Pons (tissue), 1 donor: ENCODE data around the gene SPATS2L.
A peak's percentile ranks its signal among the peaks of the same experiment; 100 is the strongest.

Experiments used
- DNase-seq: peaks from one replicate; pipeline ENCODE4 v3.0.0-alpha.2; 2016; ENCODE audit warnings: low spot score

The SPATS2L gene

DNA sequence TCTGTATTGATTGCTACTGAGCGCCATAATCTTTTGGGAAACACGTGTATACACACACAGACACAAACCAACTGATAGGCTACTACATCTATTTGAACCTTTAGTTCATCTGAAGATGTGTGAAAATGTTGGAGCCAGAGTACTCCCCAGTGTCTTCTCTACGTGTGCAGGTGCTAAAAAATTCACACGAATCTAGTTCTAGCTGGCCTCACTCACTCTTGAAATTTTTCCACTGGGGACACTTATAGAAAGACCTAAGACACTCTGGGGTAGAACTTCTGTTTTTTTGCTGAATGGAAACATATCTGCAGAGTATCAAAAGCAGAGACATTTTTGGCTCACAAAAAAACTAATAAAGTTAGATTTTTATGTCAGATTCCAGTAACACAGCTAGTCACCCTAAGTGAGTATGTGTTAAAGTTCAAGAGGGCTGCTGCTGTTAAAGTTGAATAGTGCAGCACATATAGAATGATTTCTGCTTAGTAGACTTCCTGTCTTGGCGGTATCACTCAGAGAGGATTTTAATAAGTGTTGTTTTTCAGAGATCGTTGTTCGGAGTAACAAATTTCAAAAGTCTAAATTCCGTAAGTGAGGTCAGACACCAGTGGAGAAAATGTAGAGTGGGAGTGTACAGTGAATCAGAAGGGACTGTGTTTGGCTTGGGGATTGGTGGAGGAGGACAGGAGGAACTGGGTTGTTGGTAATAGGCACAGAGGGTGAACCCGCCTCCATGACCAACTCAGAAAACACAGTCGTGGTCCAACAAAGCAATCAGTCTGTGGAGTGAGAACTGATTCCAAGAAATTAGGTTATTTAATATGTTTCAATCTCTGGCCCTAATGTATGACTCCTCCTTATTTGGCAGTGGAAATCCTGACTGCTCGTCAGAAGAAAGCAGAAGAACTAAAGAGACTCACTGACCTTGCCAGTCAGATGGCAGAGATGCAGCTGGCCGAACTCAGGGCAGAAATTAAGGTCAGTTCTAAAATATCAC is 160.2 kb downstream of the SPATS2L start:
- no peak for DNase-seq

GRCh38 chr2:200467806-200468681 is 161.6 kb downstream of the SPATS2L start:
- DNase-seq, result no peak

DNA sequence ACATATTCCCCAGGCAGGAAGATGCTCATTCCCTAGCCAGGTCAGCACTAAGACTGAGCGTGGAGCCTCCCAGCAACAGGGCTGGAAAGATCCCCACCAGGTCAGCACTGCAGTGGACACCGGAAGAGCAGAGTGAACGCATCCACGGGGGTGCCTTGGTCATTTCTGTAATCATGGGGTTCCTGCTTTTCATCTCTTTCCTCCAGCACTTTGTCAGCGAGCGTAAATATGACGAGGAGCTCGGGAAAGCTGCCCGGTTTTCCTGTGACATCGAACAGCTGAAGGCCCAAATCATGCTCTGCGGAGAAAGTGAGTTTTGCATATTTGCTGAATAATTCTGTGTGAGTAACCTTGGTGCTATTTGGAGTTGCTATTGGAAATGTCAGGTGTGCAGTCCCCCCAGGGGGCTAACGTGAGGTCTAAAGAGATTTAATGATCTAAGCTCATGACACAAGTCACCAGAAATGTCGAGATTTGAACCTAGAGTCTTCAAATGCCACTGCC is 163.3 kb downstream of the SPATS2L start:
- peak; percentile 74 for DNase-seq

DNA sequence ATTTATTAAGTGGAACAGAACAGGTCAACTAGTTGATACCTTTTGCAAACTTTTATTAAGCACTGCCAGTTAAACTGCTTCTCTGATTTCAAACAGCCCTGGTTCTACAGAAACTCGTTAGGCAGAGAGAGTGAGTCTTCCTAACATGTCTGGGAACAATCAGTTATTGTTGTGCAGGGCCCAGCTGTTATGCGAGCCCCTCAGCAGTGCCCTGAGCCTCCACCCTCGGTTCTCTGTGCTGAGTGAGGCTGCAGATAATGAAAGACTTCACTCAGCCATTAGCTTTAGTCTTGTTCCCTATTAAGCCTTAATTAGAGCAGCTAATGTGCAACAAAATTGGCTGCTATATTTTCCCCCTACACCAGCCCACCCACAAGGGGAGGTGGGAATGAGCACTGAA is 163.7 kb downstream of the SPATS2L start:
- peak; percentile 94 for DNase-seq

GRCh38 chr2:200471324-200471848 is 164.9 kb downstream of the SPATS2L start:
- peak; percentile 89 for DNase-seq

DNA sequence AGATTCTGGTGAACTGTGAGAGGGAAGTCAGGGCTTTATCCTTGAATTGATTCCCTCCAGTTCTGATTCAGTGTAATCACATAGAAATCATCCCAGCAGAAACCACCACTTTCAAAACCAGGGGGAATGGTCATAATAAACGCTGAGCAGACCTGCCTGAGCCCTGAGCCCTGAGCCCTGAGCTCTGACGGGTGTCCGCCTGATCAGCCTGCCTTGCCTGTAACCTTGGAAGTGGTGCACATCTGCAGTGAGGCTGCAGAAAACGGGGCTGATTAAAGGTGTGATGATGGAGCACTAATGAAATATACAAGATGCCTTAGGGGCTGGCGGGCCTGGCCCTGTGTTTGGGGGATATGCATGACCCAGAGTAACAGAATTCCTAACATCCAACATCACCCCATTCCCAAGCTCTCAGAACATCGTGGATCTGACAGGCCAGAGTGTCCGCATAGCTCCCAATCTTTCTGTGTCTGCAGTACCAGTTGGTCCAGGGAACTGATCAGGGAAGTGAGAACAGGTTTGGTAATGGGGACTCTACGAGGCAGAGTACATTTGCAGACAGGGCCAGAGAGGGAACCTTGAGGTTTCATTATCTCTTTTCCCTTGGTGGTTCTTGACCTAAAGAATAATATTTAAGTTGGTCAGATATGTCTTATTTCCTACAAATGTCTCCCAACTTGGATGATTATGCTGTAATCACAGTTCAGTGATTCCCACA is 165.6 kb downstream of the SPATS2L start:
- no peak for DNase-seq

DNA sequence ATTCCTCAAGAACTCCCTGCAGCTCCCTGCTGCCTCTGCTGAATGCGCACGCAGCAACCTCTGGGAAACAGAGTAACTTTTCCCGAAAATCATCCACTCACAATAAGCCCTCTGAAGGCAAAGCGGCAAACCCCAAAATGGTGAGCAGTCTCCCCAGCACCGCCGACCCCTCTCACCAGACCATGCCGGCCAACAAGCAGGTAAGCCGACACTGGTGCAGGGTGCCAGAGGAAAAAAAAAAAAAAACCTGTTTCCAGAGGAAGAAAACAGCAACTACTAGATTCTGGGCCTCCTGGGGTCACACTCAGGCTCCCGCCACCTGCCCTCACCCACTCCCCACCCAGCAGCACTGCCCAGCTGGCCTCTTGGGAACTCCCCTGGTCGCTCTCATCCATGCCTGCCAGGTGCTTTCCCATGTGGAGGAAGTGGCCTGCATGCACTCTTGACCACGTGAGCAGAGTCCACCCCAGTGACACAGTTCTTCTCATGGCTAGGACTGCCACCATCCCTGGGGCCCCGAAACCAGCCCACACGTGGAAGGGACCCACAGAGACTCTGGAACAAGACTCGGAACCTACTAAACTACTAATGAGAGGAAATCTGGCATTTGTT is 166.5 kb downstream of the SPATS2L start:
- DNase-seq, result no peak

DNA sequence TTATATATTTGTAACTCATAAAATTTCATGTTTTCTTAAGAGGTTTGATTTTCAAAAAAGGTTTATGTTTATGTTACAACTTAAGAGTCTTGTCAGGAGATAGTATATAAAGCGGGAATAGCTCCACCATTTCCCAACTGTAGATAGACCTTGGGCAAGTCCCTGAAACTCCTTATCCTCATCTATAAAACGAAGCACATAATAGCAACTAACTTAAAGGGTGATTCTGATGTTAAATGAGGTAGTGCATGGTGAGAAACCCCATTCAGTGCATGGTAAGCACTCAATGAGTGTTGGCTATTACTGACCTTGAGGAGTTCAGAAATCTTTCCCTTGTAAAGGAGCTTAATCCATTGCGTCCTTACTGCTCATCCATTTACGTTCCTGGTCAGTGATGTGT is 169.3 kb downstream of the SPATS2L start:
- DNase-seq, result no peak

- DNase-seq, result no peak
Observed at GRCh38 chr2:200476836-200477235, 170.3 kb downstream of the SPATS2L start.

DNA sequence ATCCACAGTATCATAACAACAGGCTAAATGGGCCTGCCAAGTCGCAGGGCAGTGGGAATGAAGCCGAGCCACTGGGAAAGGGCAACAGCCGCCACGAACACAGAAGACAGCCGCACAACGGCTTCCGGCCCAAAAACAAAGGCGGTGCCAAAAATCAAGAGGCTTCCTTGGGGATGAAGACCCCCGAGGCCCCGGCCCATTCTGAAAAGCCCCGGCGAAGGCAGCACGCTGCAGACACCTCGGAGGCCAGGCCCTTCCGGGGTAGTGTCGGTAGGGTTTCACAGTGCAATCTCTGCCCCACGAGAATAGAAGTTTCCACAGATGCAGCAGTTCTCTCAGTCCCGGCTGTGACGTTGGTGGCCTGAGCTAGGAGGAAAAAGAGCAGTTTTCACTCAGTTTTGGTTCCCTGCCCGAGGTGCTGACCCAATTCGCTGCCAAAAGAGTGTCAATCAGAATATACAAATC is 171.2 kb downstream of the SPATS2L start:
- peak; percentile 79 for DNase-seq

DNA sequence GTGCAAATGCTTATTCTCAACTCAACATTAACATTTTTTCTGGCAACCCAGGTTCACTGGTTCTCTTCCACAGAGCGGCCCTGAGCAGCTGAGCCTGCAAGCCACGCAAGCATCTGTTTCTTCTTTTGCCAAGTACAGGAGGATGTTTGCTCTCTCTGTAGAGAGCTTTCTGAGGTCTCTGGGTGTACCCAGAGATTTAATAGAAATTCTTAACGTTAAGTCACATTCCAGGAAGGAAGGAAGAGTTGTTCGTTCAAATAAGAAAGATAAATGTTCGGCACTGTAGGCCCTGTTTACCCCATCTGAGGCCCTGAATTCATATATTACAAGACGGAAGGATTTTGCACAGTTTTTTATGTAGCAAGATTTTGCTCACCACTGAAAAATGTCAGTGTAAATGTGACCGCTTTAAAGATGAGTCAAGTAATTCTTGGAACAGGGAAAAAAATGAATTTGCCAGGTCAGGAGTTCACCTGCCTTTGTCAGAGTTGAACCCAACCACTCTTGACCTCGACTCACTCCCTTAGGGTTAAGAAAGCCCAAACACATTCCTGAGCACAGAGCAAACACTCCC is 173.3 kb downstream of the SPATS2L start:
- no peak for DNase-seq

DNA sequence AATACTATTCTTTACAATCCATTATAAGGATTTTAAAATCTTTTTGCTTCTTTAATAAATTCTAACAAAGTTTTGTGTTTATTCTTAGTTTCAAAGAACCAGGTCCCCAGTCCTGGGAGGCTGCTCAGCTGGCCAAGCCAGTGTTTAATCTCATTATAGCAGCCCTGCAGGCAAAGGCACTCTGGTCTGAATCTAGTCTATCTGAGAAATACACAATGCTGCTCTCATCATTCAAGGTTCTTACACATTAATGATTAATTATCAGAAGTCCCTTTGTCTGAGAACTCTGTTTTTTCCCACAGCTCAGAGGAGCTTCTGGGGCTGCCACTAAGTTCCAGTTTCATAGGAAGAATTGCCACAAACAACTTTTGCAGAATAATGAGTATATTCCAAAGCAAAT is 175.7 kb downstream of the SPATS2L start:
- no peak for DNase-seq

- no peak for DNase-seq
Observed at GRCh38 chr2:200483729-200484198, 177.3 kb downstream of the SPATS2L start.

DNA sequence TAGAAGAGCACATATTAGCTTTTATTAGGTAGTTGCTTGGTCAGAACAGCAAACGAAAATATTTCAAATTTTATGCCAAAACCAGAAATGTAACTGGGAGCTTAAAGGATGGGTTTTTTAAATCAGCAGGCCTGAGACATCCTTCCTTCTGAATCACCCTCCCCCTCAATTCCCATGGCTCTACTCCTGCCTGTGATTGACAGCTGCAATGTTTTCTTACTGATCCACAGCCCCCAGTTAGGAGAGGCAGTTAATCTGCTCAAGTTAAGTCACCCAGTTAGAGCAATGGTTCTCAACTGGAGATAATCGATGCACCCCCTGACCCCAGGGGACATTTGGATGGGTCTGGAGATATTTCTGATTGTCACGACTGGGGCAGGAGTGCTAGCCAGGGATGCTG is 178.4 kb downstream of the SPATS2L start:
- DNase-seq, result no peak

DNA sequence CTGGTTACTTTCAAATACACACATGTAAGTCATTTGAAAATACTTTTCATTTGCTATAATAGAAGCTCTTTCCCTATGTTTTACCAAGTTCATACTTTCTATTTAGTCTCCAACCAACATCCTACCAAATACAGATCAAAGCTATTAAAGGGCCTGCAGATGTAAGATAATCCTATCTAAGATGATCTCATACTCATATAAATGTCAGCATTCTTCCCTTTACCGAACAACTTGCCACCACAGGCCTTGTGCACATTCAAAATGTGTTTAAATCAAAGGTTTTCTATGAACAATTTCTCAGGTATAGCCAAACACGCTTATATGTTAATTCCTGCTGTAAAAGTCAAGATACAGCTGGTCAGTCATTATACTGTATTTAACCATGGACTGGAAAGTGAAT is 180.0 kb downstream of the SPATS2L start:
- DNase-seq, result no peak

- DNase-seq, result no peak
Observed at GRCh38 chr2:200488169-200488568, 181.7 kb downstream of the SPATS2L start.

GRCh38 chr2:200490001-200490400 is 183.5 kb downstream of the SPATS2L start:
- no peak for DNase-seq

DNA sequence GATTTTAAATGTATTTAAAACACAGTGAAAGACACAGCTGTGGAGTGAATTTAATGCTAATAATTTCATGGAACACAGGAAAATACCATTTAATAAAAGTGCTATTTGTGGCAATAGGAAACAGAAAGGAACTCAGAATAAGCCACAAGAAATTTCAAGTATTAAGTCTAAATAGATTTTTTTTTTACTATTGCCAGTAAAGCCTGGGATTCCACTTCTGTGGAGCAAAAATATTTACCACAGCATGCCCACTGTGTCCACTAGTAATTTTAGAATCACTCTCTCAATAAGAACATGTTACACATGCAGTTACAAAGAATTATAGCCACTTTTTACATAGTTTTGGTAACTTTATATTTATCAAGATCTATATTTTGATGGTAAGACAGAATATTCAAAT is 186.2 kb downstream of the SPATS2L start:
- no peak for DNase-seq

GRCh38 chr2:200494048-200494447 is 187.6 kb downstream of the SPATS2L start:
- DNase-seq, result no peak

DNA sequence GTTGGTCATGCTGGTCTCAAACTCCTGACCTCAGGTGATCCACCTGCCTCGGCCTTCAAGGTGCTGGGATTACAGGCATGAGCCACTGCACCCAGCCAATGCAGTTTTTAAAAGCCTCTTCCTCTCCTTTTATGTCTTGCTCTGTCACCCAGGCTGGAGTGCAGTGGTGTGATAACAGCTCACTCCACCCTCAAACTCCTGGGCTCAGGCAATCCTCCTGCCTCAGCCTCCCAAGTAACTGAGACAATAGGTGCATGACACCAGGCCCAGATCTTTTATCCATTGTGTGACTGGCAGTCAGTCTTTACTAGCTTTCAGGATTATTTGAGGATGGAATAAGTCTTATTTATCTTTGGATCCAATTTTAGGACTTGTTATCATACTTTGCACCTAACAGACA is 190.2 kb downstream of the SPATS2L start:
- no peak for DNase-seq
